Endothelial cell of umbilical vein (primary cell): Measurements from ENCODE around the gene TNFRSF1A. TPM values are rescaled to one million over a fixed set of nuclear protein-coding genes. Genes with fewer than 3 reads are reported as not detected.
"Not testable (repeated sequence)": the region's sequence is repeated elsewhere in the genome, so short reads cannot be mapped to it uniquely, and the experiment has no call there.

Source experiments
- BruUV-seq: library from RNA; stranded (reverse); fragments of 400-500 nt; replicated peaks from 2 replicates; lab custom pipeline; 2021; lab: Mats Ljungman, UMichigan
- CTCF ChIA-PET: fragments of 300-600, 350-600 bp; sonication (Branson Sonifier 250); formaldehyde crosslinking; loops from one replicate; lab custom pipeline; 2021; ENCODE audit warnings: antibody characterized with exemption, inconsistent platforms; lab: Charles Lee
- POLR2A ChIA-PET: fragments of 300-600, 350-600 bp; sonication (Branson Sonifier 250); formaldehyde crosslinking; loops from one replicate; lab custom pipeline; 2021; ENCODE audit warnings: antibody characterized with exemption, inconsistent platforms; lab: Charles Lee
- DNase-seq: peaks from one replicate; pipeline ENCODE4 v3.0.0-alpha.2; 2011; ENCODE audit warnings: low read depth, low spot score
- FAIRE-seq: peaks from 2 replicates; lab custom pipeline; 2011; peaks lifted over from hg19 to GRCh38; lab: Jason Lieb, UNC
- H2AFZ ChIP-seq: 2 replicates; pipeline ENCODE4 v1.6.0; 2012; ENCODE audit warnings: low read depth, low read length, control low read depth, inconsistent platforms
- H3K27ac ChIP-seq: 2 replicates; pipeline ENCODE4 v1.5.1; 2011; ENCODE audit warnings: low read depth, mild to moderate bottlenecking, control low read depth, low read length, moderate library complexity; ENCODE audit not compliant: insufficient read depth
- H3K27me3 ChIP-seq, 2 experiments: 2 replicates each; pipeline versions ENCODE4 v1.6.0 to v1.6.1; 2011; ENCODE audit warnings: low read length in 2 of 2, mixed read lengths in 1 of 2; ENCODE audit not compliant: control insufficient read depth in 2 of 2, insufficient read depth in 2 of 2
- H3K36me3 ChIP-seq, 2 experiments: 2 replicates in 1 of 2; 3 replicates in 1 of 2; pipeline ENCODE4 v1.5.1; 2011; ENCODE audit warnings: low read length in 2 of 2, mild to moderate bottlenecking in 1 of 2, moderate library complexity in 1 of 2; ENCODE audit not compliant: control insufficient read depth in 2 of 2, insufficient read depth in 2 of 2; ENCODE audit errors: extremely low read depth in 1 of 2
- H3K4me1 ChIP-seq: 3 replicates; pipeline ENCODE4 v1.5.1; 2011; ENCODE audit warnings: mild to moderate bottlenecking, low read length; ENCODE audit not compliant: control insufficient read depth, insufficient read depth; ENCODE audit errors: extremely low read depth
- H3K4me2 ChIP-seq: 2 replicates; pipeline ENCODE4 v1.6.1; 2011; ENCODE audit warnings: low read length, control low read depth, mixed read lengths; ENCODE audit not compliant: insufficient read depth
- H3K4me3 ChIP-seq, 3 experiments: fragments of 200-600 bp in 1 of 3; sonication (generic), shearing (Covaris generic) in 1 of 3; replicated peaks in 1 of 3; 2 replicates each; pipeline ENCODE4 v1.5.1; 2011 to 2016; ENCODE audit warnings: control low read depth in 3 of 3, low read length in 3 of 3, mild to moderate bottlenecking in 2 of 3, inconsistent platforms in 1 of 3, low read depth in 1 of 3, moderate library complexity in 1 of 3; ENCODE audit not compliant: insufficient read depth in 1 of 3
- H3K79me2 ChIP-seq: 2 replicates; pipeline ENCODE4 v1.6.0; 2012; ENCODE audit warnings: low read length, inconsistent platforms; ENCODE audit not compliant: control insufficient read depth, insufficient read depth
- H3K9ac ChIP-seq: replicated peaks from 2 replicates; pipeline ENCODE3; 2011; ENCODE audit warnings: low read length, control low read depth; ENCODE audit not compliant: insufficient read depth; ENCODE audit errors: extremely low read depth
- H3K9me1 ChIP-seq: replicated peaks from 3 replicates; pipeline ENCODE4 v1.6.0; 2011; ENCODE audit warnings: mild to moderate bottlenecking, low read length; ENCODE audit not compliant: control insufficient read depth, insufficient read depth; ENCODE audit errors: extremely low read depth
- H3K9me3 ChIP-seq: replicated peaks from 2 replicates; pipeline ENCODE4 v1.5.1; 2012; ENCODE audit warnings: low read length, inconsistent platforms; ENCODE audit not compliant: control insufficient read depth, insufficient read depth
- H4K20me1 ChIP-seq: replicated peaks from 2 replicates; pipeline ENCODE3; 2011; ENCODE audit warnings: mild to moderate bottlenecking, low read length; ENCODE audit not compliant: control insufficient read depth, insufficient read depth; ENCODE audit errors: extremely low read depth
- EZH2 ChIP-seq: IDR thresholded peaks from 2 replicates; pipeline ENCODE4 v1.6.1; 2012; ENCODE audit warnings: borderline replicate concordance, low read depth, mild to moderate bottlenecking, moderate library complexity, low read length, inconsistent platforms; ENCODE audit not compliant: severe bottlenecking
- FOS ChIP-seq: IDR thresholded peaks from 2 replicates; pipeline ENCODE4 v1.6.1; 2011; ENCODE audit warnings: mild to moderate bottlenecking, low read length, moderate library complexity, borderline replicate concordance; ENCODE audit not compliant: insufficient read depth
- GATA2 ChIP-seq: IDR thresholded peaks from 2 replicates; pipeline ENCODE4 v1.7.0; 2011; ENCODE audit warnings: low read depth, mild to moderate bottlenecking, moderate library complexity, mixed read lengths, low read length; ENCODE audit not compliant: insufficient read length, insufficient read depth
- JUN ChIP-seq: IDR thresholded peaks from 2 replicates; pipeline ENCODE4 v1.6.1; 2011; ENCODE audit warnings: borderline replicate concordance, low read depth; ENCODE audit not compliant: insufficient read length, insufficient read depth
- MAX ChIP-seq: IDR thresholded peaks from 2 replicates; pipeline ENCODE4 v1.6.1; 2011; ENCODE audit not compliant: insufficient read depth, insufficient read length
- MYC ChIP-seq: IDR thresholded peaks from one replicate; pipeline ENCODE4 v1.6.1; 2011; ENCODE audit warnings: mild to moderate bottlenecking, low read depth, low read length
- POLR2A ChIP-seq: IDR thresholded peaks from 2 replicates; pipeline ENCODE4 v1.6.1; 2012; ENCODE audit warnings: low read depth, mild to moderate bottlenecking, control low read depth, low read length
- POLR2AphosphoS5 ChIP-seq: IDR thresholded peaks from 2 replicates; pipeline ENCODE4 v1.6.1; 2012; ENCODE audit warnings: low read depth, mild to moderate bottlenecking, control low read depth, low read length, moderate library complexity; ENCODE audit not compliant: insufficient read depth
- dilution Hi-C: fragments of 300-500 bp; cut with MboI; formaldehyde crosslinking; loops from one replicate; pipeline ENCODE4 v1.15.0; 2019; ENCODE audit warnings: low sequenced_read_pairs; ENCODE audit not compliant: extremely low pct_ligation_motif_present
- intact Hi-C: fragments of 100-400 bp; cut with micrococcal nuclease; formaldehyde crosslinking; loops from one replicate; pipeline ENCODE4 v1.10.0; 2022
- polyA plus RNA-seq, 4 experiments: library from polyadenylated mRNA; depleted of rRNA in 3 of 4; stranded (reverse) in 3 of 4; unstranded in 1 of 4; fragments of >200 nt; gene quantifications; 2 replicates each; pipeline versions ENCODE4 v1.2.1 to v1.2.3, GENCODE V29; 2011 to 2012; ENCODE audit warnings: missing spikeins in 1 of 4
- total RNA-seq: library from RNA; stranded (reverse); gene quantifications from 2 replicates; pipeline ENCODE4 v1.2.3, GENCODE V29; 2021
- TF ChIP-seq, protein P1 (sequence below), 2 donors: IDR thresholded peaks; 1 replicate in 1 of 2; 2 replicates in 1 of 2; pipeline ENCODE4 v1.5.1; 2011; ENCODE audit warnings: low read length in 2 of 2, mild to moderate bottlenecking in 2 of 2, moderate library complexity in 2 of 2, control low read depth in 1 of 2, inconsistent platforms in 1 of 2, low read depth in 1 of 2; ENCODE audit not compliant: insufficient read depth in 1 of 2; ENCODE audit errors: extremely low read depth in 1 of 2

The TNFRSF1A gene
- total and polyA plus RNA-seq, 2 donors (not counting 3 experiments of a cell fraction or from before 2014, with no cell fraction given): 86.5 to 98.2 TPM

GRCh38 chr12:6344101-6344660, 2.3 kb upstream of the TNFRSF1A start:
- intact Hi-C loops, dilution Hi-C loops: not testable (repeated sequence)

GRCh38 chr12:6343518-6343917, 1.6 kb upstream of the TNFRSF1A start:
- dilution Hi-C loops: no loop called here
- no peaks in the 10 kb centered on the region for H4K20me1 ChIP-seq
- intact Hi-C loops: no loop called here
- POLR2A ChIA-PET: no interaction called here
- H3K4me1 ChIP-seq: peaks cover 43% of the 10 kb centered on the region
- no peak overlapping the region for H3K27ac ChIP-seq
- no peaks in the 10 kb centered on the region for H3K27me3 ChIP-seq
- CTCF ChIA-PET: interaction anchor here (0.7 to 3.1 kb wide), 7 partner anchors 8 to 121 kb away, joined by 3 to 15 read pairs (median 3); partner anchors contain the start of gene LTBR
- no TSS peak for BruUV-seq
- H2AFZ ChIP-seq: no peak overlapping the region
- H3K9me3 ChIP-seq: no peaks in the 10 kb centered on the region
- peaks cover 37% of the 10 kb centered on the region for H3K79me2 ChIP-seq
- no peak for FAIRE-seq
- no peak for DNase-seq
- H3K36me3 ChIP-seq: no peaks in the 10 kb centered on the region
- no peak for TF ChIP-seq GATA2
- no peak for TF ChIP-seq MYC
- no peak for TF ChIP-seq FOS
- TF ChIP-seq POLR2AphosphoS5: no peak
- TF ChIP-seq JUN: no peak
- TF ChIP-seq EZH2: no peak
- TF ChIP-seq POLR2A: no peak
- TF ChIP-seq, protein P1, sequence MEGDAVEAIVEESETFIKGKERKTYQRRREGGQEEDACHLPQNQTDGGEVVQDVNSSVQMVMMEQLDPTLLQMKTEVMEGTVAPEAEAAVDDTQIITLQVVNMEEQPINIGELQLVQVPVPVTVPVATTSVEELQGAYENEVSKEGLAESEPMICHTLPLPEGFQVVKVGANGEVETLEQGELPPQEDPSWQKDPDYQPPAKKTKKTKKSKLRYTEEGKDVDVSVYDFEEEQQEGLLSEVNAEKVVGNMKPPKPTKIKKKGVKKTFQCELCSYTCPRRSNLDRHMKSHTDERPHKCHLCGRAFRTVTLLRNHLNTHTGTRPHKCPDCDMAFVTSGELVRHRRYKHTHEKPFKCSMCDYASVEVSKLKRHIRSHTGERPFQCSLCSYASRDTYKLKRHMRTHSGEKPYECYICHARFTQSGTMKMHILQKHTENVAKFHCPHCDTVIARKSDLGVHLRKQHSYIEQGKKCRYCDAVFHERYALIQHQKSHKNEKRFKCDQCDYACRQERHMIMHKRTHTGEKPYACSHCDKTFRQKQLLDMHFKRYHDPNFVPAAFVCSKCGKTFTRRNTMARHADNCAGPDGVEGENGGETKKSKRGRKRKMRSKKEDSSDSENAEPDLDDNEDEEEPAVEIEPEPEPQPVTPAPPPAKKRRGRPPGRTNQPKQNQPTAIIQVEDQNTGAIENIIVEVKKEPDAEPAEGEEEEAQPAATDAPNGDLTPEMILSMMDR (IDR thresholded peaks at IDR 0.05; ENCODE audit: extremely low read depth in 1 of 2, insufficient read depth in 1 of 2, low read depth in 1 of 2, low read length in 2 of 2): no peak
- no peak for TF ChIP-seq MAX
- no peak overlapping the region for H3K9ac ChIP-seq
- no peak overlapping the region for H3K4me3 ChIP-seq
- no peak overlapping the region for H3K4me2 ChIP-seq
- H3K9me1 ChIP-seq: no peaks in the 10 kb centered on the region

More at GRCh38 chr12:6344101-6344660, 2.3 kb upstream of the TNFRSF1A start:
- peaks cover 30% of the 10 kb centered on the region for H3K79me2 ChIP-seq
- DNase-seq, H4K20me1 ChIP-seq, FAIRE-seq, POLR2A ChIA-PET, H3K9me3 ChIP-seq, H2AFZ ChIP-seq, H3K9me1 ChIP-seq, H3K27me3 ChIP-seq, H3K9ac ChIP-seq, H3K4me2 ChIP-seq, BruUV-seq, H3K4me3 ChIP-seq, H3K36me3 ChIP-seq, H3K27ac ChIP-seq: not testable (repeated sequence)
- CTCF ChIA-PET: interaction anchor here (0.6 to 3.1 kb wide), 9 partner anchors 8 to 121 kb away, joined by 3 to 15 read pairs (median 3); partner anchors contain the start of gene LTBR
- peaks cover 36% of the 10 kb centered on the region for H3K4me1 ChIP-seq
